Neural cell (in vitro differentiated cells): ENCODE results near the gene BLVRA. TPM values are rescaled to one million over a fixed set of nuclear protein-coding genes. Genes with fewer than 3 reads are reported as not detected.

Experiments
- H2AFZ ChIP-seq: fragments of 200-600, 300-800 bp; sonication (generic), shearing (Covaris generic); 2 replicates; pipeline ENCODE4 v1.6.0; 2014; ENCODE audit warnings: low read depth, mild to moderate bottlenecking, antibody characterized with exemption, low read length, moderate library complexity
- H3F3A ChIP-seq: fragments of 200-600 bp; shearing (Covaris generic); 2 replicates; pipeline ENCODE4 v1.6.1; 2016; ENCODE audit warnings: mild to moderate bottlenecking, moderate library complexity, mixed read lengths, antibody characterized with exemption, low read length; ENCODE audit not compliant: insufficient read depth, poor library complexity, severe bottlenecking
- H3K27ac ChIP-seq: fragments of 200-600, 300-800 bp; sonication (generic), shearing (Covaris generic); 2 replicates; pipeline ENCODE4 v1.5.1; 2014; ENCODE audit warnings: mild to moderate bottlenecking, low read length, moderate library complexity
- H3K27me3 ChIP-seq: fragments of 300-800, 200-600 bp; sonication (generic), shearing (Covaris generic); 2 replicates; pipeline ENCODE4 v1.6.0; 2014; ENCODE audit warnings: mild to moderate bottlenecking, low read depth, low read length, moderate library complexity; ENCODE audit not compliant: insufficient read depth
- H3K36me3 ChIP-seq: fragments of 300-800, 200-600 bp; sonication (generic), shearing (Covaris generic); 2 replicates; pipeline ENCODE4 v1.5.1; 2014; ENCODE audit warnings: mild to moderate bottlenecking, antibody characterized with exemption, low read length, moderate library complexity; ENCODE audit not compliant: insufficient read depth
- H3K4me2 ChIP-seq: fragments of 300-800, 200-600 bp; sonication (generic), shearing (Covaris generic); 2 replicates; pipeline ENCODE4 v1.6.0; 2014; ENCODE audit warnings: mild to moderate bottlenecking, low read length
- H3K4me3 ChIP-seq: fragments of 300-800, 200-600 bp; sonication (generic), shearing (Covaris generic); 2 replicates; pipeline ENCODE4 v1.5.1; 2014; ENCODE audit warnings: mild to moderate bottlenecking, low read length, moderate library complexity
- H3K79me2 ChIP-seq: fragments of 200-600 bp; shearing (Covaris generic); replicated peaks from 2 replicates; pipeline ENCODE4 v1.6.0; 2014; ENCODE audit warnings: mild to moderate bottlenecking, low read length, moderate library complexity; ENCODE audit not compliant: insufficient read depth
- H3K9ac ChIP-seq: fragments of 300-800, 200-600 bp; sonication (generic), shearing (Covaris generic); 2 replicates; pipeline ENCODE4 v1.6.1; 2016; ENCODE audit warnings: mild to moderate bottlenecking, low read length, mixed read lengths
- H3K9me2 ChIP-seq: fragments of 200-600 bp; shearing (Covaris generic); 2 replicates; pipeline ENCODE4 v1.6.1; 2016; ENCODE audit warnings: mild to moderate bottlenecking, low read length, mixed read lengths; ENCODE audit not compliant: insufficient read depth
- H3K9me3 ChIP-seq: fragments of 200-600, 300-800 bp; sonication (generic), shearing (Covaris generic); 2 replicates; pipeline ENCODE4 v1.6.1; 2016; ENCODE audit warnings: mild to moderate bottlenecking, mixed run types, low read length, moderate library complexity, mixed read lengths
- H4K20me1 ChIP-seq: fragments of 200-600 bp; shearing (Covaris generic); 2 replicates; pipeline ENCODE4 v1.6.1; 2016; ENCODE audit warnings: mild to moderate bottlenecking, mixed run types; ENCODE audit not compliant: insufficient read depth
- EP300 ChIP-seq: fragments of 450-650 bp; conservative IDR thresholded peaks from 2 replicates; pipeline ENCODE4 v1.6.1; 2014; ENCODE audit warnings: antibody characterized with exemption, mild to moderate bottlenecking, moderate library complexity; ENCODE audit not compliant: poor library complexity, severe bottlenecking
- EZH2 ChIP-seq: fragments of 200-600, 300-800 bp; shearing (Covaris generic), sonication (generic); IDR thresholded peaks from 2 replicates; pipeline ENCODE4 v1.6.1; 2014; ENCODE audit warnings: antibody characterized with exemption, low read length, borderline replicate concordance, mild to moderate bottlenecking; ENCODE audit not compliant: insufficient read depth, poor library complexity, severe bottlenecking
- MXI1 ChIP-seq: fragments of 450-650 bp; conservative IDR thresholded peaks from 2 replicates; pipeline ENCODE4 v1.6.1; 2014; ENCODE audit warnings: antibody characterized with exemption, mild to moderate bottlenecking; ENCODE audit not compliant: poor library complexity, severe bottlenecking
- POLR2AphosphoS5 ChIP-seq: IDR thresholded peaks from 2 replicates; pipeline ENCODE4 v1.6.1; 2012
- RAD21 ChIP-seq: fragments of 450-650 bp; conservative IDR thresholded peaks from 2 replicates; pipeline ENCODE4 v1.6.1; 2014; ENCODE audit warnings: antibody characterized with exemption, mild to moderate bottlenecking, moderate library complexity
- SMC3 ChIP-seq: fragments of 450-650 bp; conservative IDR thresholded peaks from 2 replicates; pipeline ENCODE4 v1.6.1; 2014; ENCODE audit warnings: antibody characterized with exemption, mild to moderate bottlenecking, moderate library complexity; ENCODE audit not compliant: poor library complexity
- TAF1 ChIP-seq: IDR thresholded peaks from 2 replicates; pipeline ENCODE4 v1.6.1; 2012; ENCODE audit warnings: low read depth
- polyA plus RNA-seq: library from polyadenylated mRNA; depleted of rRNA; stranded (reverse); fragments of >200 nt; gene quantifications from 2 replicates; pipeline ENCODE4 v1.2.3, GENCODE V29; 2014
- TF ChIP-seq, protein P1 (sequence below): IDR thresholded peaks from 2 replicates; pipeline ENCODE4 v1.6.1; 2012; ENCODE audit warnings: borderline replicate concordance
- TF ChIP-seq, protein P2 (sequence below): fragments of 450-650 bp; IDR thresholded peaks from 2 replicates; pipeline ENCODE4 v1.5.1; 2014; ENCODE audit warnings: antibody characterized with exemption, mild to moderate bottlenecking, moderate library complexity; ENCODE audit not compliant: poor library complexity, severe bottlenecking

The BLVRA gene
- polyA plus RNA-seq, 1 donor from 2014 or later: 12.4 TPM

- no peak overlapping the region for H3K4me3 ChIP-seq
- no peak overlapping the region for H3K9ac ChIP-seq
- TF ChIP-seq EZH2: no peak
- no peak for TF ChIP-seq RAD21
- TF ChIP-seq SMC3: no peak
- no peak for TF ChIP-seq TAF1
- TF ChIP-seq EP300: no peak
- no peak for TF ChIP-seq MXI1
- TF ChIP-seq, protein P1, sequence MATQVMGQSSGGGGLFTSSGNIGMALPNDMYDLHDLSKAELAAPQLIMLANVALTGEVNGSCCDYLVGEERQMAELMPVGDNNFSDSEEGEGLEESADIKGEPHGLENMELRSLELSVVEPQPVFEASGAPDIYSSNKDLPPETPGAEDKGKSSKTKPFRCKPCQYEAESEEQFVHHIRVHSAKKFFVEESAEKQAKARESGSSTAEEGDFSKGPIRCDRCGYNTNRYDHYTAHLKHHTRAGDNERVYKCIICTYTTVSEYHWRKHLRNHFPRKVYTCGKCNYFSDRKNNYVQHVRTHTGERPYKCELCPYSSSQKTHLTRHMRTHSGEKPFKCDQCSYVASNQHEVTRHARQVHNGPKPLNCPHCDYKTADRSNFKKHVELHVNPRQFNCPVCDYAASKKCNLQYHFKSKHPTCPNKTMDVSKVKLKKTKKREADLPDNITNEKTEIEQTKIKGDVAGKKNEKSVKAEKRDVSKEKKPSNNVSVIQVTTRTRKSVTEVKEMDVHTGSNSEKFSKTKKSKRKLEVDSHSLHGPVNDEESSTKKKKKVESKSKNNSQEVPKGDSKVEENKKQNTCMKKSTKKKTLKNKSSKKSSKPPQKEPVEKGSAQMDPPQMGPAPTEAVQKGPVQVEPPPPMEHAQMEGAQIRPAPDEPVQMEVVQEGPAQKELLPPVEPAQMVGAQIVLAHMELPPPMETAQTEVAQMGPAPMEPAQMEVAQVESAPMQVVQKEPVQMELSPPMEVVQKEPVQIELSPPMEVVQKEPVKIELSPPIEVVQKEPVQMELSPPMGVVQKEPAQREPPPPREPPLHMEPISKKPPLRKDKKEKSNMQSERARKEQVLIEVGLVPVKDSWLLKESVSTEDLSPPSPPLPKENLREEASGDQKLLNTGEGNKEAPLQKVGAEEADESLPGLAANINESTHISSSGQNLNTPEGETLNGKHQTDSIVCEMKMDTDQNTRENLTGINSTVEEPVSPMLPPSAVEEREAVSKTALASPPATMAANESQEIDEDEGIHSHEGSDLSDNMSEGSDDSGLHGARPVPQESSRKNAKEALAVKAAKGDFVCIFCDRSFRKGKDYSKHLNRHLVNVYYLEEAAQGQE: no peak
- TF ChIP-seq, protein P2, sequence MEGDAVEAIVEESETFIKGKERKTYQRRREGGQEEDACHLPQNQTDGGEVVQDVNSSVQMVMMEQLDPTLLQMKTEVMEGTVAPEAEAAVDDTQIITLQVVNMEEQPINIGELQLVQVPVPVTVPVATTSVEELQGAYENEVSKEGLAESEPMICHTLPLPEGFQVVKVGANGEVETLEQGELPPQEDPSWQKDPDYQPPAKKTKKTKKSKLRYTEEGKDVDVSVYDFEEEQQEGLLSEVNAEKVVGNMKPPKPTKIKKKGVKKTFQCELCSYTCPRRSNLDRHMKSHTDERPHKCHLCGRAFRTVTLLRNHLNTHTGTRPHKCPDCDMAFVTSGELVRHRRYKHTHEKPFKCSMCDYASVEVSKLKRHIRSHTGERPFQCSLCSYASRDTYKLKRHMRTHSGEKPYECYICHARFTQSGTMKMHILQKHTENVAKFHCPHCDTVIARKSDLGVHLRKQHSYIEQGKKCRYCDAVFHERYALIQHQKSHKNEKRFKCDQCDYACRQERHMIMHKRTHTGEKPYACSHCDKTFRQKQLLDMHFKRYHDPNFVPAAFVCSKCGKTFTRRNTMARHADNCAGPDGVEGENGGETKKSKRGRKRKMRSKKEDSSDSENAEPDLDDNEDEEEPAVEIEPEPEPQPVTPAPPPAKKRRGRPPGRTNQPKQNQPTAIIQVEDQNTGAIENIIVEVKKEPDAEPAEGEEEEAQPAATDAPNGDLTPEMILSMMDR: no peak
- no peak for TF ChIP-seq POLR2AphosphoS5
These were observed 11.4 kb downstream of the BLVRA start for GRCh38 chr7:43769791-43770465.

DNA sequence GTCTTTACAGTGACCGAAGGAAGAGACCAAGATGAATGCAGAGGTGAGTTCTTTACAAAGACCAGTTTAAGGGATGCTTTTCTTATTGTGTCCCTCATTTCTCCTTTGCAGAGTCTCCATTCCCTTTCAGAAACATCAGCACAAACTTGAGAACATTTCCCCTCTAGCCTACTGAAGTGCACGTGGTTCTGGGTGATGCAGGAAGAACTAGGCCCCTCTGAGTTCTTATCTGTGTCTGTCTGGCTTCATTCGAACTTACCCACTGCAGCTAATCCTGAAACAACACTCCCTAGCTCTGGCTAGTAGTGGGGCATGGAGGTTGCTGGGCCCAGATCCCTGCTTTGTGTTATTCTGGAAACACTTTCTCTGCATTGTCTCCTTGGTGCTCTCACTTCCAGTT lies 12.6 kb downstream of the BLVRA start:
- Histone ChIP-seq H3K4me3 (no peak overlapping the region), H3K9me2 (no peaks in the 10 kb centered on the region), H2AFZ (no peak overlapping the region), H3K27me3 (no peaks in the 10 kb centered on the region), H3K9ac (no peak overlapping the region), H3K79me2 (no peaks in the 10 kb centered on the region), H3K36me3 (no peaks in the 10 kb centered on the region), H3K4me2 (no peak overlapping the region), H3K9me3 (no peaks in the 10 kb centered on the region), H3F3A (no peaks in the 10 kb centered on the region), H3K27ac (no peak overlapping the region), H4K20me1 (no peaks in the 10 kb centered on the region)
- TF ChIP-seq EP300 (no peak), RAD21 (no peak), EZH2 (no peak), MXI1 (no peak), TAF1 (no peak), SMC3 (no peak), POLR2AphosphoS5 (no peak)
- TF ChIP-seq, protein P2: no peak
- TF ChIP-seq, protein P1: no peak

More at GRCh38 chr7:43769791-43770465, 11.4 kb downstream of the BLVRA start:
- H3K4me2 ChIP-seq: no peak overlapping the region
- no peaks in the 10 kb centered on the region for H3K9me3 ChIP-seq
- no peak overlapping the region for H3K27ac ChIP-seq
- no peaks in the 10 kb centered on the region for H3K79me2 ChIP-seq
- no peaks in the 10 kb centered on the region for H3K27me3 ChIP-seq
- no peaks in the 10 kb centered on the region for H3K36me3 ChIP-seq
- H3F3A ChIP-seq: no peaks in the 10 kb centered on the region
- no peak overlapping the region for H2AFZ ChIP-seq
- no peaks in the 10 kb centered on the region for H4K20me1 ChIP-seq
- H3K9me2 ChIP-seq: no peaks in the 10 kb centered on the region
